Karpas-422 (cell line): ENCODE measurements around the gene PTPN12. TPM values are rescaled to one million over a fixed set of nuclear protein-coding genes. Genes with fewer than 3 reads are reported as not detected.

ENCODE experiments used
- DNase-seq: peaks from one replicate; pipeline ENCODE4 v3.0.0-alpha.2; 2015
- H2AFZ ChIP-seq: fragments of 200-600 bp; sonication (generic); 2 replicates; pipeline ENCODE4 v1.6.1; 2014; ENCODE audit warnings: antibody characterized with exemption, low read length, mixed read lengths
- H3K27ac ChIP-seq: fragments of 200-600 bp; sonication (generic); 2 replicates; pipeline ENCODE4 v1.5.1; 2014; ENCODE audit warnings: mild to moderate bottlenecking, low read length, moderate library complexity
- H3K27me3 ChIP-seq: fragments of 200-600 bp; sonication (generic); 2 replicates; pipeline ENCODE4 v1.6.1; 2014; ENCODE audit warnings: low read length, mixed read lengths
- H3K36me3 ChIP-seq: fragments of 200-600 bp; sonication (generic); 2 replicates; pipeline ENCODE4 v1.6.1; 2014; ENCODE audit warnings: low read length, mixed read lengths; ENCODE audit not compliant: insufficient read depth
- H3K4me1 ChIP-seq: fragments of 200-600 bp; sonication (generic); 2 replicates; pipeline ENCODE4 v1.6.1; 2014; ENCODE audit warnings: mild to moderate bottlenecking, low read length, mixed read lengths
- H3K4me2 ChIP-seq: fragments of 200-600 bp; sonication (generic); 2 replicates; pipeline ENCODE4 v1.6.1; 2014; ENCODE audit warnings: low read length, low read depth, mild to moderate bottlenecking; ENCODE audit not compliant: poor library complexity, severe bottlenecking
- H3K4me3 ChIP-seq: fragments of 200-600 bp; sonication (generic); 2 replicates; pipeline ENCODE4 v1.5.1; 2014; ENCODE audit warnings: mild to moderate bottlenecking, antibody characterized with exemption, low read length, mixed read lengths
- H3K79me2 ChIP-seq: fragments of 200-600 bp; sonication (generic); 2 replicates; pipeline ENCODE4 v1.6.1; 2014; ENCODE audit warnings: mild to moderate bottlenecking, low read length, mixed read lengths
- H3K9ac ChIP-seq: fragments of 200-600 bp; sonication (generic); 2 replicates; pipeline ENCODE4 v1.6.0; 2014; ENCODE audit warnings: low read length
- H3K9me2 ChIP-seq: fragments of 200-600 bp; sonication (generic), shearing (Covaris generic); replicated peaks from 2 replicates; pipeline ENCODE4 v1.6.0; 2014; ENCODE audit warnings: mild to moderate bottlenecking, low read length, moderate library complexity; ENCODE audit not compliant: insufficient read depth
- H3K9me3 ChIP-seq: fragments of 300-700, 200-600 bp; sonication (generic); 2 replicates; pipeline ENCODE4 v1.6.1; 2014; ENCODE audit warnings: low read length, mixed read lengths
- H4K20me1 ChIP-seq: fragments of 200-600 bp; sonication (generic); 2 replicates; pipeline ENCODE4 v1.6.1; 2014; ENCODE audit warnings: mild to moderate bottlenecking, antibody characterized with exemption, low read length, low read depth; ENCODE audit not compliant: insufficient read depth
- total RNA-seq: library from RNA; depleted of rRNA; stranded (reverse); fragments of >200 nt; shearing (Covaris generic); gene quantifications from 2 replicates; pipeline ENCODE4 v1.2.3, GENCODE V29; 2014; ENCODE audit warnings: low replicate concordance

The PTPN12 gene
- total RNA-seq, 1 experiment from 2014 or later = 17.1 TPM

GRCh38 chr7:77542409-77542808 is 5.3 kb downstream of the PTPN12 start:
- peaks cover 7% of the 10 kb centered on the region for H3K4me1 ChIP-seq
- H3K9ac ChIP-seq = no peak overlapping the region
- H2AFZ ChIP-seq = no peak overlapping the region
- H3K36me3 ChIP-seq = no peaks in the 10 kb centered on the region
- no peaks in the 10 kb centered on the region for H3K9me3 ChIP-seq
- H3K9me2 ChIP-seq = no peaks in the 10 kb centered on the region
- H3K79me2 ChIP-seq = no peaks in the 10 kb centered on the region
- peaks cover 26% of the 10 kb centered on the region; the same call in 1 of the 2 replicates for H4K20me1 ChIP-seq
- H3K4me3 ChIP-seq = no peak overlapping the region
- H3K27ac ChIP-seq = no peak overlapping the region
- no peaks in the 10 kb centered on the region for H3K27me3 ChIP-seq
- DNase-seq = no peak
- H3K4me2 ChIP-seq = no peak overlapping the region

- Histone ChIP-seq H3K9ac (no peak overlapping the region), H3K27ac (no peak overlapping the region), H3K9me2 (no peaks in the 10 kb centered on the region), H3K4me3 (no peak overlapping the region), H3K4me2 (no peak overlapping the region), H3K36me3 (no peaks in the 10 kb centered on the region), H3K79me2 (no peaks in the 10 kb centered on the region), H3K4me1 (peaks cover 5% of the 10 kb centered on the region), H4K20me1 (peaks cover 26% of the 10 kb centered on the region; the same call in 1 of the 2 replicates), H3K9me3 (no peaks in the 10 kb centered on the region), H3K27me3 (no peaks in the 10 kb centered on the region), H2AFZ (no peak overlapping the region)
- DNase-seq = no peak
Measured at GRCh38 chr7:77542895-77543294, 5.8 kb downstream of the PTPN12 start.

GRCh38 chr7:77543910-77544309 is 6.8 kb downstream of the PTPN12 start:
- Histone ChIP-seq H3K9ac (no peak overlapping the region), H4K20me1 (peaks cover 23% of the 10 kb centered on the region; the same call in 1 of the 2 replicates), H3K79me2 (no peaks in the 10 kb centered on the region), H3K4me2 (no peak overlapping the region), H3K4me1 (no peaks in the 10 kb centered on the region), H3K4me3 (no peak overlapping the region), H3K27me3 (no peaks in the 10 kb centered on the region), H3K27ac (no peak overlapping the region), H2AFZ (no peak overlapping the region), H3K9me3 (no peaks in the 10 kb centered on the region), H3K9me2 (no peaks in the 10 kb centered on the region), H3K36me3 (no peaks in the 10 kb centered on the region)
- no peak for DNase-seq

GRCh38 chr7:77544518-77544917 is 7.4 kb downstream of the PTPN12 start:
- no peaks in the 10 kb centered on the region for H3K36me3 ChIP-seq
- H3K9me2 ChIP-seq = no peaks in the 10 kb centered on the region
- no peaks in the 10 kb centered on the region for H3K9me3 ChIP-seq
- DNase-seq = no peak
- no peaks in the 10 kb centered on the region for H3K27me3 ChIP-seq
- no peak overlapping the region for H3K9ac ChIP-seq
- no peaks in the 10 kb centered on the region for H3K79me2 ChIP-seq
- H3K4me3 ChIP-seq = no peak overlapping the region
- H4K20me1 ChIP-seq = peaks cover 24% of the 10 kb centered on the region; the same call in 1 of the 2 replicates
- no peaks in the 10 kb centered on the region for H3K4me1 ChIP-seq
- H2AFZ ChIP-seq = no peak overlapping the region
- no peak overlapping the region for H3K4me2 ChIP-seq
- H3K27ac ChIP-seq = no peak overlapping the region

GRCh38 chr7:77548206-77548605 is 11.1 kb downstream of the PTPN12 start:
- no peak for DNase-seq
- Histone ChIP-seq H3K9ac (no peak overlapping the region), H2AFZ (no peak overlapping the region), H3K4me1 (no peaks in the 10 kb centered on the region), H3K9me2 (no peaks in the 10 kb centered on the region), H3K79me2 (no peaks in the 10 kb centered on the region), H3K4me2 (no peak overlapping the region), H3K27ac (no peak overlapping the region), H3K4me3 (no peak overlapping the region), H3K27me3 (no peaks in the 10 kb centered on the region), H3K36me3 (no peaks in the 10 kb centered on the region), H3K9me3 (no peaks in the 10 kb centered on the region), H4K20me1 (peaks cover 20% of the 10 kb centered on the region)

GRCh38 chr7:77549106-77549870 is 12.2 kb downstream of the PTPN12 start:
- Histone ChIP-seq H4K20me1 (peaks cover 17% of the 10 kb centered on the region), H3K9ac (no peak overlapping the region)

GRCh38 chr7:77550586-77550985 is 13.5 kb downstream of the PTPN12 start:
- DNase-seq = no peak
- Histone ChIP-seq H3K9me3 (no peaks in the 10 kb centered on the region), H3K27ac (no peak overlapping the region), H3K36me3 (no peaks in the 10 kb centered on the region), H2AFZ (no peak overlapping the region), H3K4me2 (no peak overlapping the region), H3K79me2 (no peaks in the 10 kb centered on the region), H4K20me1 (peaks cover 17% of the 10 kb centered on the region), H3K9me2 (no peaks in the 10 kb centered on the region), H3K4me3 (no peak overlapping the region), H3K9ac (no peak overlapping the region), H3K4me1 (no peaks in the 10 kb centered on the region), H3K27me3 (no peaks in the 10 kb centered on the region)

More at GRCh38 chr7:77549106-77549870, 12.2 kb downstream of the PTPN12 start:
- no peaks in the 10 kb centered on the region for H3K79me2 ChIP-seq
- no peaks in the 10 kb centered on the region for H3K9me3 ChIP-seq
- H2AFZ ChIP-seq = no peak overlapping the region
- H3K27ac ChIP-seq = no peak overlapping the region
- DNase-seq = no peak
- H3K27me3 ChIP-seq = no peaks in the 10 kb centered on the region
- H3K4me2 ChIP-seq = no peak overlapping the region
- H3K4me1 ChIP-seq = no peaks in the 10 kb centered on the region
- H3K9me2 ChIP-seq = no peaks in the 10 kb centered on the region
- no peak overlapping the region for H3K4me3 ChIP-seq
- no peaks in the 10 kb centered on the region for H3K36me3 ChIP-seq

GRCh38 chr7:77553123-77553522 is 16.0 kb downstream of the PTPN12 start:
- Histone ChIP-seq H3K36me3 (no peaks in the 10 kb centered on the region), H3K9me2 (no peaks in the 10 kb centered on the region), H2AFZ (no peak overlapping the region), H3K79me2 (no peaks in the 10 kb centered on the region), H3K27ac (no peak overlapping the region), H3K4me3 (no peak overlapping the region), H3K9me3 (no peaks in the 10 kb centered on the region), H3K4me2 (no peak overlapping the region), H3K4me1 (no peaks in the 10 kb centered on the region), H3K27me3 (no peaks in the 10 kb centered on the region), H4K20me1 (peaks cover 13% of the 10 kb centered on the region), H3K9ac (no peak overlapping the region)
- no peak for DNase-seq
